ENCODE data around the gene GATAD2B.

GATAD2B gene

DNA sequence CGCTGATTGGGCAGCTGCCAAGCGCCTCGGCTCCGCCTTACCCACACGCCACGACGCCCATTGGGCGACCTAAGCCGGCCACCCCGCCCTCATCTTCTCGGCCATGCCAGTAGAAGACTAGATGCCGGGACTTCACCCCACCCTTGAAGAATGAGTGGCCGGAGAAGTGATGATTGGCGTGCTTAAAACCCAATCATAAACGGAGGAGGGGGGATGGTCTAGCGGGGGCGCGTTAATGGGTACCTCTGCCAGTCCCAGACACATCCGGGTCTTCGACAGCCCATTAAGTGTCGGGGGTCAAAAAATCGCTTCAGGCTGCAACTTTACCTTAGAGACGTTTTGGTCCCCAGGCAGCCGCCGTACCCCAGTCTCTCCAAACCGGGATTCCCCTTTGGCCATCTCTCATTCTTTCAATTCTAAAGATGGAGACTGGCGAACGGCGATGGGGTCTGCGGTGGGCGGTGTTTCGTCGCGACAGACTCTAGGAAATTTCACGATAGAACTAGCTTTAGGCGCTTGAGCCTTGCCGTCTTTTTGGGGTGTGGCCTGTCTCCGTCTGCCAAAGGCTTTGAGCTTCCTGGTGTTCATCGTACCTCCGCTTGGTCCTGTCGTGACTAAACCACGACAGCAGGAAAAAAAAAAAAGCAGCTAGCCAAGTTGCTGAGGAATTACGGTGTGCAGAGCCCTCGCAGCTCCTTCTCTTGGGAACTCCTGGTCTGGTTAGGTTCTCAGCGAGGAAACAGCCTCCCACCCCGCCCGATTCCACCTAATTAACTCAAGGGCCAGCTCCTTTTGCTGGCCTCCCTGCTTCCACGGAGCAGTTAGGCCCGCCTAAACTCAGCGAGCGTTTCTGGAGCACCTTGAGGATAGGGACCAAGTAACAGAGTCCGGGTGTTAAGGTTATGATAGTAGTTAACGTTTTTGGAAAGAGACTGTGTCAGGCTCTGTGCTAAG lies at the start of gene GATAD2B:
TSS of gene GATAD2B (minus strand) at position 1 of the 954 bp plus-strand sequence. CDS start 94,625 bp downstream, outside the sequence.
- peak within 1 kb of the TSS; percentile 96 for H3K27ac ChIP-seq
- TF ChIP-seq, protein P1, sequence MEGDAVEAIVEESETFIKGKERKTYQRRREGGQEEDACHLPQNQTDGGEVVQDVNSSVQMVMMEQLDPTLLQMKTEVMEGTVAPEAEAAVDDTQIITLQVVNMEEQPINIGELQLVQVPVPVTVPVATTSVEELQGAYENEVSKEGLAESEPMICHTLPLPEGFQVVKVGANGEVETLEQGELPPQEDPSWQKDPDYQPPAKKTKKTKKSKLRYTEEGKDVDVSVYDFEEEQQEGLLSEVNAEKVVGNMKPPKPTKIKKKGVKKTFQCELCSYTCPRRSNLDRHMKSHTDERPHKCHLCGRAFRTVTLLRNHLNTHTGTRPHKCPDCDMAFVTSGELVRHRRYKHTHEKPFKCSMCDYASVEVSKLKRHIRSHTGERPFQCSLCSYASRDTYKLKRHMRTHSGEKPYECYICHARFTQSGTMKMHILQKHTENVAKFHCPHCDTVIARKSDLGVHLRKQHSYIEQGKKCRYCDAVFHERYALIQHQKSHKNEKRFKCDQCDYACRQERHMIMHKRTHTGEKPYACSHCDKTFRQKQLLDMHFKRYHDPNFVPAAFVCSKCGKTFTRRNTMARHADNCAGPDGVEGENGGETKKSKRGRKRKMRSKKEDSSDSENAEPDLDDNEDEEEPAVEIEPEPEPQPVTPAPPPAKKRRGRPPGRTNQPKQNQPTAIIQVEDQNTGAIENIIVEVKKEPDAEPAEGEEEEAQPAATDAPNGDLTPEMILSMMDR (conservative IDR thresholded peaks at IDR 0.05) = no peak

DNA sequence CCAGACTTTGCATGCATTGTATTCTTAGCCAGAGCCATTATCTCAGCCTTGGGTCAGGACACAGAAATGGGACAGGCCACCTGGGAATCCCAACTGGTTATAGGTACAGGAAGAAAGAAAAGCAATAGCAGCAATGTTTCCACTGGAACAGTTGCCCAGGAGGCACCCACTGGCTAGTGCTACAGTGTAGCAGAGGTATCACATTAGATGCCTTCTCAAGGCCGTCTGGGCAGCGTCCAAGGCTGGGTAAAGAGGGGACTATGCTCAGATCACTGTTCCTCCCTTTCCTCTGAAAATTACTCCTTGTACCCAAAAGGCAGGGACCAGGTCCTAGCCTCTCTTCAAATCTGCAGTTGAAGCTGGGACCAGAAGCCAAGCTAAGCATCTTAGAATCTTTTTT lies 47.6 kb upstream of the GATAD2B start:
- no peak overlapping the region; the same call in 1 of the 2 replicates for H3K27ac ChIP-seq

DNA sequence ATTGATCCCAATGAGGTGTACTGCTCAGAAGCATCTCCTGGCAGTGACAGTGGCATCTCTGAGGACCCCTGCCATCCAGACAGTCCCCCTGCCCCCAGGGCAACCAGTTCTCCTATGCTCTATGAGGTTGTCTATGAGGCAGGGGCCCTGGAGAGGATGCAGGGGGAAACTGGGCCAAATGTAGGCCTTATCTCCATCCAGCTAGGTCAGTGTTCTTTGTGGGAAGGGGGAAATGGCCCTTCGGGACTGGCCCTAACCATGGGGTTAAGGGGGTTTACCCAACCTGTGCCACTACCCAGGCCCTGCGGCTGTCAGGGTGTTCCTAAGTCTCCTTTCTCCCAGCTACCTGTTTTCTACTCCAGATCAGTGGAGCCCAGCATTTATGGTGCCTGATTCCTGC lies 46.2 kb upstream of the GATAD2B start:
- H3K27ac ChIP-seq = peak overlapping the region; percentile 99
- TF ChIP-seq, protein P1 (conservative IDR thresholded peaks at IDR 0.05) = no peak

More for the DNA sequence above, 47.6 kb upstream of the GATAD2B start:
- TF ChIP-seq, protein P1 (conservative IDR thresholded peaks at IDR 0.05) = no peak

DNA sequence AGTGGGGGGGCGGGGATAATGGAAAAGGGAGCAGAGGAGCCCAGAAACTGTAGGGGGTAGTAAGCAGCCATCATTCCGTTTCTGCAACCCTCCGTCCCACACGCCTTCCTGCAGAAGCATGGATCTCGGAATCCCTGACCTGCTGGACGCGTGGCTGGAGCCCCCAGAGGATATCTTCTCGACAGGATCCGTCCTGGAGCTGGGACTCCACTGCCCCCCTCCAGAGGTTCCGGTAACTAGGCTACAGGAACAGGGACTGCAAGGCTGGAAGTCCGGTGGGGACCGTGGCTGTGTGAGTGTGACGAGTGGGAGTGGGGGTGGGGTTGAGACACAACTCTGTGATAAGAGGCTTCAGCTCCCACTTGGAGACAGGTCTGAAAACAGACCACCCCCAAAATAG lies 45.6 kb upstream of the GATAD2B start:
- TF ChIP-seq, protein P1 (conservative IDR thresholded peaks at IDR 0.05) = no peak
- H3K27ac ChIP-seq = peak overlapping the region; percentile 99

DNA sequence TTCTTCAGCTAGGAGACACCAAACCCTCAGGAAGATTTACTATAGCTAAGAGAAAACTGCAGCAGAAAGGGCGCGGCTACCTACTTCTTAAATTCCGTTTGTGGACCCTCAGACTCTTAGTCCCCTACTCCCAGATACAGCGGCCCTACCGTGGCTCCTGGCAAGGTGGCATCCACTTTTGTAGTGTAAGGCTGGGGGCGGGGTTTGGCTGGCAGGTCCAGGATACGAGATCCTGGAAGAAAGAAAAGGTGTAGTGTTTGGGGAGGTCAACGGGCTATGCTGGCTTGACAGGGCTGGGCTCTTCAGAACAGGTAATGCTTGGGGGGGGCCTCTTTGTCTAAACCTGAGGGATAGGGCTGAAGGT lies 45.2 kb upstream of the GATAD2B start:
- TF ChIP-seq, protein P1 (conservative IDR thresholded peaks at IDR 0.05) = no peak
- peak overlapping the region; percentile 99 for H3K27ac ChIP-seq

DNA sequence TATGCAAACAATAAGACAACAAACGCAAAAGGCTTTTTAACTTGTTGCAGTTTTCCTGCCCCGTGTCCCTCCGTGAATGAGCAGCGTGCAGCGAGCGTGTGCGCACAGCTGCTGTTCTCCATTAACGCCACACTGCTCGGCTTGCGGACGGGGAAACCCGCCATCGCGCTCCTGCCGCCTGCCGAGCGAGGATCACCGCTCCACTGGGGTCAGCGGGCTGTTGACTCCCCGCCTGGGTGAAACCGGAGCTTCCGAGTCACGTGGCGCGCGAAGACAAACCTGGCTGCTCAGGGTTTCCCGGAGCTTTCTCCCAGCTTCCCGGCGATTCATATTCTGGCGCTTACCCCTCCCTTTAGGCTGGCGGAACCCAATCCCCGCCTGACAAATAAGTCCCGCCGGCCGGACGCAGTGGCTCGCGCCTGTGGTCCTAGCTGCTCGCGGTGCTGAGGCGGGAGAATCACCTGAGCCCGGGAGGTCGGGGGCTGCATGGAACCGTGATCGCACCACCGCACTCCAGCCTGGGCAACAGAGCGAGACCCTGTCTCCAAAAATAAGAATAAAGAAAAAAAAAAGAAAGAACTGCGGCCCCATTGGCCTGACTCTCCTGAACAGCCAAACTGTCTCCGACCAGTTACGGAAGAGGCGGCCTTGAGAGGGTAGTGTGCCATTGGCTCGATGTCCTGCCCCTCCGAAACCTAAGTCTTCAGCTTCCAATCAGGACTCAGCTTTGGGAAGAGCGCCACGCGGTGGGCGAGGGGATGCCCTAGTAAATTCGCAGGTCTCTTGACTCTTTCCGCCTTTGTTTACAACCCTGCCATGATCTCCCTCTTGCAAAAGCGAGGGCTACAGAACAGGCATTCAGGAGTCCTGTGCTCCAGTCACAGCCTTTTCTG lies 44.6 kb upstream of the GATAD2B start, which contains the start of gene CREB3L4:
TSS of gene CREB3L4 (plus strand) at position 796 of the 893 bp plus-strand sequence. CDS start 624 bp downstream, outside the sequence.
- peak within 1 kb of the TSS; percentile 99 for H3K27ac ChIP-seq
- TF ChIP-seq, protein P1 (conservative IDR thresholded peaks at IDR 0.05) = peak; percentile 54

Data from VCaP (cell line).